A673 (cell line): ENCODE results near the gene TIA1. TPM values are rescaled to one million over a fixed set of nuclear protein-coding genes. Genes with fewer than 3 reads are reported as not detected.
A peak's percentile ranks its signal among the peaks of the same experiment; 100 is the strongest.
"Not testable (repeated sequence)": the region's sequence is repeated elsewhere in the genome, so short reads cannot be mapped to it uniquely, and the experiment has no call there.

Experiments
- Bru-seq: library from RNA; stranded (reverse); fragments of 400-500 nt; gene quantifications from one replicate; lab custom pipeline; 2021; lab: Mats Ljungman, UMichigan
- BruChase-seq, 2 experiments: library from RNA; stranded (reverse); fragments of 400-500 nt; gene quantifications; one replicate each; lab custom pipeline; 2021; lab: Mats Ljungman, UMichigan
- BruUV-seq: library from RNA; stranded (reverse); fragments of 400-500 nt; replicated peaks from 2 replicates; lab custom pipeline; 2021; lab: Mats Ljungman, UMichigan
- CTCF ChIA-PET: fragments of 300-600 bp; sonication (Branson Sonifier 250); formaldehyde crosslinking; loops from one replicate; lab custom pipeline; 2022; ENCODE audit warnings: antibody characterized with exemption; lab: Charles Lee
- POLR2A ChIA-PET: fragments of 300-600 bp; sonication (Branson Sonifier 250); formaldehyde crosslinking; loops from one replicate; lab custom pipeline; 2022; ENCODE audit warnings: antibody characterized with exemption; ENCODE audit not compliant: low non-redundant PET; lab: Charles Lee
- DNase-seq: peaks from one replicate; pipeline ENCODE4 v3.0.0-alpha.2; 2015; ENCODE audit warnings: low spot score
- H3K27ac ChIP-seq: fragments of 200-600 bp; sonication (generic); 2 replicates; pipeline ENCODE4 v1.5.1; 2016; ENCODE audit warnings: mixed run types, low read depth, mild to moderate bottlenecking, mixed read lengths, antibody characterized with exemption, low read length; ENCODE audit not compliant: poor library complexity, severe bottlenecking
- H3K27me3 ChIP-seq: fragments of 200-600 bp; sonication (generic); replicated peaks from 2 replicates; pipeline ENCODE4 v1.6.1; 2017; ENCODE audit warnings: mixed run types, low read depth, mild to moderate bottlenecking, mixed read lengths, antibody characterized with exemption, low read length; ENCODE audit not compliant: insufficient read depth, poor library complexity
- H3K36me3 ChIP-seq: fragments of 200-600 bp; sonication (generic); 2 replicates; pipeline ENCODE4 v1.6.1; 2016; ENCODE audit warnings: mixed run types, mild to moderate bottlenecking, mixed read lengths, antibody characterized with exemption, low read length; ENCODE audit not compliant: insufficient read depth, poor library complexity, severe bottlenecking
- H3K4me1 ChIP-seq: fragments of 200-600 bp; sonication (generic); 2 replicates; pipeline ENCODE4 v1.6.1; 2017; ENCODE audit warnings: mixed run types, mild to moderate bottlenecking, mixed read lengths, antibody characterized with exemption, low read length; ENCODE audit not compliant: insufficient read depth, poor library complexity, severe bottlenecking
- H3K4me3 ChIP-seq: fragments of 200-600 bp; sonication (generic); 2 replicates; pipeline ENCODE4 v1.5.1; 2016; ENCODE audit warnings: low read depth, mixed run types, mild to moderate bottlenecking, mixed read lengths, low read length; ENCODE audit not compliant: poor library complexity, severe bottlenecking
- H3K9me3 ChIP-seq: fragments of 200-600 bp; sonication (generic); 2 replicates; pipeline ENCODE4 v1.6.1; 2016; ENCODE audit warnings: mixed run types, low read depth, mild to moderate bottlenecking, mixed read lengths, antibody characterized with exemption, low read length; ENCODE audit not compliant: poor library complexity, severe bottlenecking
- CTCF ChIP-seq: fragments of 300-800, 200-600 bp; sonication (generic); conservative IDR thresholded peaks from 2 replicates; pipeline ENCODE4 v1.5.1; 2017; ENCODE audit warnings: low read depth, mild to moderate bottlenecking, antibody characterized with exemption, low read length, moderate library complexity, mixed read lengths
- EZH2 ChIP-seq: fragments of 200-600 bp; sonication (generic); IDR thresholded peaks from 2 replicates; pipeline ENCODE4 v1.6.1; 2017; ENCODE audit warnings: borderline replicate concordance, low read depth, mild to moderate bottlenecking, mixed read lengths, antibody characterized with exemption, low read length; ENCODE audit not compliant: poor library complexity, severe bottlenecking
- intact Hi-C: fragments of 100-400 bp; cut with micrococcal nuclease; formaldehyde crosslinking; loops from one replicate; pipeline ENCODE4 v1.10.0; 2022; ENCODE audit not compliant: unreplicated experiment
- long read RNA-seq: library from polyadenylated mRNA; stranded (forward); transcript quantifications from one replicate; pipeline ENCODE4 v2.0.0, GENCODE V29; 2022
- total RNA-seq: library from RNA; stranded (reverse); gene quantifications from 2 replicates; pipeline ENCODE4 v1.2.3, GENCODE V29; 2021

TIA1 gene
- total RNA-seq, result 185 and 197 TPM in 2 replicates
- percentile 97 among the genes with signal in this experiment for Bru-seq, nascent RNA
- BruChase-seq, experiment 1, labeled RNA remaining after a 2-hour chase, result percentile 97 among the genes with signal in this experiment
- BruChase-seq, experiment 2, labeled RNA remaining after a 6-hour chase, result percentile 96 among the genes with signal in this experiment
- long read RNA-seq, full-length matches to known transcripts, result 95 of 141 reads
- long read RNA-seq, partial matches to known transcripts, result 11 of 141 reads
- long read RNA-seq, other reads (novel, unspliced or antisense), result 35 of 141 reads

GRCh38 chr2:70248181-70248847 lies at the start of gene TIA1:
TIA1 (minus strand) TSS chr2:70248628; CDS start chr2:70248430, 198 bp downstream.
- POLR2A ChIA-PET, result no interaction called here
- intact Hi-C loops, result loop anchor here (5.0 kb wide), 1 partner anchor 336 kb away; no protein-coding TSS in a partner anchor
- TF ChIP-seq CTCF (no peak), EZH2 (no peak)

GRCh38 chr2:70297828-70298227 lies 49.4 kb upstream of the TIA1 start:
- BruUV-seq, H3K27ac ChIP-seq, H3K36me3 ChIP-seq, intact Hi-C loops, CTCF ChIA-PET, H3K9me3 ChIP-seq, H3K27me3 ChIP-seq, H3K4me1 ChIP-seq, H3K4me3 ChIP-seq, DNase-seq, POLR2A ChIA-PET: not testable (repeated sequence)

More at GRCh38 chr2:70248181-70248847, at the start of gene TIA1:
- Histone ChIP-seq H3K27me3 (no peaks in the 10 kb centered on the region), H3K4me1 (peaks cover 4% of the 10 kb centered on the region), H3K27ac (peak within 1 kb of the TSS; percentile 98), H3K9me3 (no peaks in the 10 kb centered on the region), H3K4me3 (peak within 1 kb of the TSS; percentile 80), H3K36me3 (no peaks in the 10 kb centered on the region)
- TSS peak; percentile 77 for BruUV-seq
- DNase-seq, result peak; percentile 99
- CTCF ChIA-PET, result no interaction called here

- POLR2A ChIA-PET, result no interaction called here
- Histone ChIP-seq H3K4me1 (no peaks in the 10 kb centered on the region), H3K27ac (no peak overlapping the region), H3K4me3 (no peak overlapping the region), H3K36me3 (peaks cover 87% of the 10 kb centered on the region), H3K9me3 (no peaks in the 10 kb centered on the region), H3K27me3 (no peaks in the 10 kb centered on the region)
- no TSS peak for BruUV-seq
- intact Hi-C loops, result no loop called here
- TF ChIP-seq EZH2, result no peak
- TF ChIP-seq CTCF, result no peak
- DNase-seq, result no peak
- CTCF ChIA-PET, result interaction anchor here (0.6 to 0.8 kb wide), 2 partner anchors 18 to 248 kb away, joined by 3 read pairs; partner anchors contain the start of gene FAM136A
Measured at GRCh38 chr2:70283500-70284191, 35.2 kb upstream of the TIA1 start.
